Endothelial cell of umbilical vein (primary cell): ENCODE data around the gene SMARCAL1. TPM values are rescaled to one million over a fixed set of nuclear protein-coding genes. Genes with fewer than 3 reads are reported as not detected.

Experiments
- BruUV-seq: library from RNA; stranded (reverse); fragments of 400-500 nt; replicated peaks from 2 replicates; lab custom pipeline; 2021; lab: Mats Ljungman, UMichigan
- CTCF ChIA-PET: fragments of 300-600, 350-600 bp; sonication (Branson Sonifier 250); formaldehyde crosslinking; loops from one replicate; lab custom pipeline; 2021; ENCODE audit warnings: antibody characterized with exemption, inconsistent platforms; lab: Charles Lee
- POLR2A ChIA-PET: fragments of 300-600, 350-600 bp; sonication (Branson Sonifier 250); formaldehyde crosslinking; loops from one replicate; lab custom pipeline; 2021; ENCODE audit warnings: antibody characterized with exemption, inconsistent platforms; lab: Charles Lee
- DNase-seq: peaks from one replicate; pipeline ENCODE4 v3.0.0-alpha.2; 2011; ENCODE audit warnings: low read depth, low spot score
- FAIRE-seq: peaks from 2 replicates; lab custom pipeline; 2011; peaks lifted over from hg19 to GRCh38; lab: Jason Lieb, UNC
- H2AFZ ChIP-seq: 2 replicates; pipeline ENCODE4 v1.6.0; 2012; ENCODE audit warnings: low read depth, low read length, control low read depth, inconsistent platforms
- H3K27ac ChIP-seq: 2 replicates; pipeline ENCODE4 v1.5.1; 2011; ENCODE audit warnings: low read depth, mild to moderate bottlenecking, control low read depth, low read length, moderate library complexity; ENCODE audit not compliant: insufficient read depth
- H3K27me3 ChIP-seq, 2 experiments: 2 replicates each; pipeline versions ENCODE4 v1.6.0 to v1.6.1; 2011; ENCODE audit warnings: low read length in 2 of 2, mixed read lengths in 1 of 2; ENCODE audit not compliant: control insufficient read depth in 2 of 2, insufficient read depth in 2 of 2
- H3K36me3 ChIP-seq, 2 experiments: 2 replicates in 1 of 2; 3 replicates in 1 of 2; pipeline ENCODE4 v1.5.1; 2011; ENCODE audit warnings: low read length in 2 of 2, mild to moderate bottlenecking in 1 of 2, moderate library complexity in 1 of 2; ENCODE audit not compliant: control insufficient read depth in 2 of 2, insufficient read depth in 2 of 2; ENCODE audit errors: extremely low read depth in 1 of 2
- H3K4me1 ChIP-seq: 3 replicates; pipeline ENCODE4 v1.5.1; 2011; ENCODE audit warnings: mild to moderate bottlenecking, low read length; ENCODE audit not compliant: control insufficient read depth, insufficient read depth; ENCODE audit errors: extremely low read depth
- H3K4me2 ChIP-seq: 2 replicates; pipeline ENCODE4 v1.6.1; 2011; ENCODE audit warnings: low read length, control low read depth, mixed read lengths; ENCODE audit not compliant: insufficient read depth
- H3K4me3 ChIP-seq, 3 experiments: fragments of 200-600 bp in 1 of 3; sonication (generic), shearing (Covaris generic) in 1 of 3; replicated peaks in 1 of 3; 2 replicates each; pipeline ENCODE4 v1.5.1; 2011 to 2016; ENCODE audit warnings: control low read depth in 3 of 3, low read length in 3 of 3, mild to moderate bottlenecking in 2 of 3, inconsistent platforms in 1 of 3, low read depth in 1 of 3, moderate library complexity in 1 of 3; ENCODE audit not compliant: insufficient read depth in 1 of 3
- H3K79me2 ChIP-seq: 2 replicates; pipeline ENCODE4 v1.6.0; 2012; ENCODE audit warnings: low read length, inconsistent platforms; ENCODE audit not compliant: control insufficient read depth, insufficient read depth
- H3K9ac ChIP-seq: replicated peaks from 2 replicates; pipeline ENCODE3; 2011; ENCODE audit warnings: low read length, control low read depth; ENCODE audit not compliant: insufficient read depth; ENCODE audit errors: extremely low read depth
- H3K9me1 ChIP-seq: replicated peaks from 3 replicates; pipeline ENCODE4 v1.6.0; 2011; ENCODE audit warnings: mild to moderate bottlenecking, low read length; ENCODE audit not compliant: control insufficient read depth, insufficient read depth; ENCODE audit errors: extremely low read depth
- H3K9me3 ChIP-seq: replicated peaks from 2 replicates; pipeline ENCODE4 v1.5.1; 2012; ENCODE audit warnings: low read length, inconsistent platforms; ENCODE audit not compliant: control insufficient read depth, insufficient read depth
- H4K20me1 ChIP-seq: replicated peaks from 2 replicates; pipeline ENCODE3; 2011; ENCODE audit warnings: mild to moderate bottlenecking, low read length; ENCODE audit not compliant: control insufficient read depth, insufficient read depth; ENCODE audit errors: extremely low read depth
- CTCF ChIP-seq, 2 donors: IDR thresholded peaks; 1 replicate in 1 of 2; 2 replicates in 1 of 2; pipeline ENCODE4 v1.5.1; 2011; ENCODE audit warnings: low read length in 2 of 2, mild to moderate bottlenecking in 2 of 2, moderate library complexity in 2 of 2, control low read depth in 1 of 2, inconsistent platforms in 1 of 2, low read depth in 1 of 2; ENCODE audit not compliant: insufficient read depth in 1 of 2; ENCODE audit errors: extremely low read depth in 1 of 2
- EZH2 ChIP-seq: IDR thresholded peaks from 2 replicates; pipeline ENCODE4 v1.6.1; 2012; ENCODE audit warnings: borderline replicate concordance, low read depth, mild to moderate bottlenecking, moderate library complexity, low read length, inconsistent platforms; ENCODE audit not compliant: severe bottlenecking
- FOS ChIP-seq: IDR thresholded peaks from 2 replicates; pipeline ENCODE4 v1.6.1; 2011; ENCODE audit warnings: mild to moderate bottlenecking, low read length, moderate library complexity, borderline replicate concordance; ENCODE audit not compliant: insufficient read depth
- GATA2 ChIP-seq: IDR thresholded peaks from 2 replicates; pipeline ENCODE4 v1.7.0; 2011; ENCODE audit warnings: low read depth, mild to moderate bottlenecking, moderate library complexity, mixed read lengths, low read length; ENCODE audit not compliant: insufficient read length, insufficient read depth
- JUN ChIP-seq: IDR thresholded peaks from 2 replicates; pipeline ENCODE4 v1.6.1; 2011; ENCODE audit warnings: borderline replicate concordance, low read depth; ENCODE audit not compliant: insufficient read length, insufficient read depth
- MAX ChIP-seq: IDR thresholded peaks from 2 replicates; pipeline ENCODE4 v1.6.1; 2011; ENCODE audit not compliant: insufficient read depth, insufficient read length
- MYC ChIP-seq: IDR thresholded peaks from one replicate; pipeline ENCODE4 v1.6.1; 2011; ENCODE audit warnings: mild to moderate bottlenecking, low read depth, low read length
- POLR2A ChIP-seq: IDR thresholded peaks from 2 replicates; pipeline ENCODE4 v1.6.1; 2012; ENCODE audit warnings: low read depth, mild to moderate bottlenecking, control low read depth, low read length
- POLR2AphosphoS5 ChIP-seq: IDR thresholded peaks from 2 replicates; pipeline ENCODE4 v1.6.1; 2012; ENCODE audit warnings: low read depth, mild to moderate bottlenecking, control low read depth, low read length, moderate library complexity; ENCODE audit not compliant: insufficient read depth
- dilution Hi-C: fragments of 300-500 bp; cut with MboI; formaldehyde crosslinking; loops from one replicate; pipeline ENCODE4 v1.15.0; 2019; ENCODE audit warnings: low sequenced_read_pairs; ENCODE audit not compliant: extremely low pct_ligation_motif_present
- intact Hi-C: fragments of 100-400 bp; cut with micrococcal nuclease; formaldehyde crosslinking; loops from one replicate; pipeline ENCODE4 v1.10.0; 2022
- polyA plus RNA-seq, 4 experiments: library from polyadenylated mRNA; depleted of rRNA in 3 of 4; stranded (reverse) in 3 of 4; unstranded in 1 of 4; fragments of >200 nt; gene quantifications; 2 replicates each; pipeline versions ENCODE4 v1.2.1 to v1.2.3, GENCODE V29; 2011 to 2012; ENCODE audit warnings: missing spikeins in 1 of 4
- total RNA-seq: library from RNA; stranded (reverse); gene quantifications from 2 replicates; pipeline ENCODE4 v1.2.3, GENCODE V29; 2021

SMARCAL1 gene
- total and polyA plus RNA-seq, 2 donors (not counting 3 experiments of a cell fraction or from before 2014, with no cell fraction given), result 25.4 to 30.7 TPM

- H4K20me1 ChIP-seq, result no peaks in the 10 kb centered on the region
- dilution Hi-C loops (no loop called here), intact Hi-C loops (no loop called here)
- no TSS peak for BruUV-seq
- no peak overlapping the region for H3K4me2 ChIP-seq
- no peak overlapping the region for H3K27ac ChIP-seq
- no peak overlapping the region for H2AFZ ChIP-seq
- peaks cover 0 to 3% of the 10 kb centered on the region in 2 experiments for H3K27me3 ChIP-seq
- ChIA-PET POLR2A (interaction anchor here (0.7 kb wide), 1 partner anchor 214 kb away, joined by 4 read pairs; no protein-coding TSS in a partner anchor), CTCF (interaction anchor here (0.7 kb wide), 1 partner anchor 16 kb away, joined by 3 read pairs; no protein-coding TSS in a partner anchor)
- no peak overlapping the region for H3K4me3 ChIP-seq
- H3K9me1 ChIP-seq, result no peaks in the 10 kb centered on the region
- H3K79me2 ChIP-seq, result no peaks in the 10 kb centered on the region
- no peak overlapping the region for H3K9ac ChIP-seq
- H3K9me3 ChIP-seq, result no peaks in the 10 kb centered on the region
- peaks cover 6% of the 10 kb centered on the region for H3K4me1 ChIP-seq
- DNase-seq, result no peak
- TF ChIP-seq CTCF (IDR thresholded peaks at IDR 0.05; ENCODE audit: extremely low read depth in 1 of 2, insufficient read depth in 1 of 2, low read depth in 1 of 2, low read length in 2 of 2), result no peak
- TF ChIP-seq POLR2A, result no peak
- no peak for TF ChIP-seq FOS
- no peak for TF ChIP-seq JUN
- no peak for TF ChIP-seq EZH2
- no peak for TF ChIP-seq GATA2
- TF ChIP-seq POLR2AphosphoS5, result no peak
- no peak for TF ChIP-seq MAX
- TF ChIP-seq MYC, result no peak
- FAIRE-seq, result no peak
- no peaks in the 10 kb centered on the region for H3K36me3 ChIP-seq
These were observed 22.7 kb upstream of the SMARCAL1 start for GRCh38 chr2:216389570-216389969.
